ENCODE measurements around the gene EXOC8. TPM values are rescaled to one million over a fixed set of nuclear protein-coding genes. Genes with fewer than 3 reads are reported as not detected.

The EXOC8 gene
- total RNA-seq, 1 donor: 16.3 TPM

- peaks cover 13% of the 10 kb centered on the region for H3K79me2 ChIP-seq (ENCODE audit: insufficient read depth, low read length)
- no peaks in the 10 kb centered on the region for H3K9me3 ChIP-seq (ENCODE audit: low read depth, low read length)
- H3K4me2 ChIP-seq (ENCODE audit: insufficient read depth, low read length): no peak overlapping the region
- no peak for DNase-seq (ENCODE audit: insufficient read length, low spot score, missing footprints)
- no peaks in the 10 kb centered on the region for H3K27me3 ChIP-seq (ENCODE audit: insufficient read depth, low read length)
- no peak overlapping the region for H2AFZ ChIP-seq (ENCODE audit: low read length)
- no peak for TF ChIP-seq CTCF (IDR thresholded peaks at IDR 0.05; ENCODE audit: extremely low read depth, low read depth, low read length)
- peaks cover 2% of the 10 kb centered on the region for H4K20me1 ChIP-seq (ENCODE audit: insufficient read depth, low read length)
- peaks cover 51% of the 10 kb centered on the region for H3K36me3 ChIP-seq (ENCODE audit: insufficient read depth, low read length)
- no peak overlapping the region for H3K27ac ChIP-seq (ENCODE audit: low read depth, low read length)
- no peaks in the 10 kb centered on the region for H3K4me1 ChIP-seq (ENCODE audit: insufficient read depth, low read length)
- no peak overlapping the region for H3K4me3 ChIP-seq (ENCODE audit: insufficient read depth, low read length)
These were observed 10.8 kb upstream of the EXOC8 start for GRCh38 chr1:231348442-231348841.

GRCh38 chr1:231347961-231348360 is 10.3 kb upstream of the EXOC8 start:
- H3K27me3 ChIP-seq (ENCODE audit: insufficient read depth, low read length): no peaks in the 10 kb centered on the region
- H3K36me3 ChIP-seq (ENCODE audit: insufficient read depth, low read length): peaks cover 49% of the 10 kb centered on the region
- TF ChIP-seq CTCF (IDR thresholded peaks at IDR 0.05; ENCODE audit: extremely low read depth, low read depth, low read length): no peak
- H3K4me1 ChIP-seq (ENCODE audit: insufficient read depth, low read length): no peaks in the 10 kb centered on the region
- H3K9me3 ChIP-seq (ENCODE audit: low read depth, low read length): no peaks in the 10 kb centered on the region
- no peak overlapping the region for H3K4me3 ChIP-seq (ENCODE audit: insufficient read depth, low read length)
- H3K79me2 ChIP-seq (ENCODE audit: insufficient read depth, low read length): peaks cover 16% of the 10 kb centered on the region
- H3K4me2 ChIP-seq (ENCODE audit: insufficient read depth, low read length): no peak overlapping the region
- no peak overlapping the region for H2AFZ ChIP-seq (ENCODE audit: low read length)
- peaks cover 2% of the 10 kb centered on the region for H4K20me1 ChIP-seq (ENCODE audit: insufficient read depth, low read length)
- no peak overlapping the region for H3K27ac ChIP-seq (ENCODE audit: low read depth, low read length)
- DNase-seq (ENCODE audit: insufficient read length, low spot score, missing footprints): no peak

GRCh38 chr1:231340328-231341013 is 2.8 kb upstream of the EXOC8 start:
- Histone ChIP-seq H3K79me2 (ENCODE audit: insufficient read depth, low read length) (peaks cover 70% of the 10 kb centered on the region), H4K20me1 (ENCODE audit: insufficient read depth, low read length) (peaks cover 24% of the 10 kb centered on the region), H3K4me2 (ENCODE audit: insufficient read depth, low read length) (no peak overlapping the region), H3K4me1 (ENCODE audit: insufficient read depth, low read length) (peaks cover 23% of the 10 kb centered on the region), H3K27ac (ENCODE audit: low read depth, low read length) (no peak overlapping the region), H3K9me3 (ENCODE audit: low read depth, low read length) (no peaks in the 10 kb centered on the region), H3K36me3 (ENCODE audit: insufficient read depth, low read length) (peaks cover 10% of the 10 kb centered on the region), H3K4me3 (ENCODE audit: insufficient read depth, low read length) (no peak overlapping the region), H2AFZ (ENCODE audit: low read length) (no peak overlapping the region), H3K27me3 (ENCODE audit: insufficient read depth, low read length) (no peaks in the 10 kb centered on the region)
- peak; percentile 31 for DNase-seq (ENCODE audit: insufficient read length, low spot score, missing footprints)
- no peak for TF ChIP-seq CTCF (IDR thresholded peaks at IDR 0.05; ENCODE audit: extremely low read depth, low read depth, low read length)

- peaks cover 7% of the 10 kb centered on the region for H3K36me3 ChIP-seq (ENCODE audit: insufficient read depth, low read length)
- peak within 1 kb of the TSS; percentile 98 for H2AFZ ChIP-seq (ENCODE audit: low read length)
- peak; percentile 96 for DNase-seq (ENCODE audit: insufficient read length, low spot score, missing footprints)
- peaks cover 82% of the 10 kb centered on the region for H3K79me2 ChIP-seq (ENCODE audit: insufficient read depth, low read length)
- peak within 1 kb of the TSS; percentile 98 for H3K4me2 ChIP-seq (ENCODE audit: insufficient read depth, low read length)
- H3K4me3 ChIP-seq (ENCODE audit: insufficient read depth, low read length): peak within 1 kb of the TSS; percentile 95
- no peaks in the 10 kb centered on the region for H3K27me3 ChIP-seq (ENCODE audit: insufficient read depth, low read length)
- H3K9me3 ChIP-seq (ENCODE audit: low read depth, low read length): no peaks in the 10 kb centered on the region
- peak within 1 kb of the TSS; percentile 97 for H3K27ac ChIP-seq (ENCODE audit: low read depth, low read length)
- H3K4me1 ChIP-seq (ENCODE audit: insufficient read depth, low read length): peaks cover 40% of the 10 kb centered on the region
- no peak for TF ChIP-seq CTCF (IDR thresholded peaks at IDR 0.05; ENCODE audit: extremely low read depth, low read depth, low read length)
- peaks cover 42% of the 10 kb centered on the region for H4K20me1 ChIP-seq (ENCODE audit: insufficient read depth, low read length)
These were observed 847 bp upstream of the EXOC8 start, which contains the start of gene SPRTN for GRCh38 chr1:231338270-231339128. Gene SPRTN, plus strand, starts transcription at chr1:231338293. Its CDS starts 91 bp downstream, at chr1:231338384.

Data from osteoblast (primary cell).